Suppressor macrophage treated with lipopolysaccharide for 4 hours (primary cell): Measurements from ENCODE around the gene SERPINA1.
"Not testable (repeated sequence)": the region's sequence is repeated elsewhere in the genome, so short reads cannot be mapped to it uniquely, and the experiment has no call there.

Experiments used
- DNase-seq: peaks from one replicate; pipeline ENCODE4 v3.0.0-alpha.2; 2020

Gene SERPINA1

GRCh38 chr14:94382716-94383596, 5.4 kb downstream of the SERPINA1 start:
- no peak for DNase-seq

- no peak for DNase-seq
Measured at GRCh38 chr14:94382099-94382715, 6.2 kb downstream of the SERPINA1 start.

GRCh38 chr14:94381149-94382030, 7.0 kb downstream of the SERPINA1 start:
- DNase-seq: no peak

- no peak for DNase-seq
Measured at GRCh38 chr14:94380225-94381148, 7.9 kb downstream of the SERPINA1 start.

- no peak for DNase-seq
Measured at GRCh38 chr14:94379291-94380224, 8.8 kb downstream of the SERPINA1 start.

GRCh38 chr14:94378527-94379290, 9.7 kb downstream of the SERPINA1 start:
- no peak for DNase-seq

- no peak for DNase-seq
Measured at GRCh38 chr14:94377866-94378470, 10.4 kb downstream of the SERPINA1 start.

GRCh38 chr14:94376976-94377865, 11.2 kb downstream of the SERPINA1 start:
- DNase-seq: no peak

GRCh38 chr14:94376108-94376975, 12.1 kb downstream of the SERPINA1 start:
- no peak for DNase-seq

- no peak for DNase-seq
Measured at GRCh38 chr14:94375552-94376107, 12.8 kb downstream of the SERPINA1 start.

- no peak for DNase-seq
Measured at GRCh38 chr14:94374749-94375260, 13.6 kb downstream of the SERPINA1 start.

- DNase-seq: peak; percentile 60
Measured at GRCh38 chr14:94374116-94374515, 14.3 kb downstream of the SERPINA1 start.

GRCh38 chr14:94373708-94374107, 14.7 kb downstream of the SERPINA1 start:
- no peak for DNase-seq

GRCh38 chr14:94372021-94372605, 16.3 kb downstream of the SERPINA1 start:
- DNase-seq: no peak

GRCh38 chr14:94370524-94370910, 17.9 kb downstream of the SERPINA1 start:
- DNase-seq: no peak

- DNase-seq: not testable (repeated sequence)
Measured at GRCh38 chr14:94369766-94370523, 18.5 kb downstream of the SERPINA1 start.
